ENCODE measurements around the gene MAP7D3. TPM values are rescaled to one million over a fixed set of nuclear protein-coding genes. Genes with fewer than 3 reads are reported as not detected.

Gene MAP7D3
- total and polyA plus RNA-seq, 2 donors (not counting 1 experiment from before 2014, with no cell fraction given): 19.0 to 30.7 TPM

- no peaks in the 10 kb centered on the region for H4K20me1 ChIP-seq (ENCODE audit: control insufficient read depth, extremely low read depth, insufficient read depth, low read length)
- no peaks in the 10 kb centered on the region for H3K36me3 ChIP-seq (ENCODE audit: control insufficient read depth, insufficient read depth, low read length)
- no peak overlapping the region for H3K4me3 ChIP-seq (replicated peaks in 1 of 4; ENCODE audit: control extremely low read depth in 1 of 4, insufficient read depth in 1 of 4, low read depth in 3 of 4, low read length in 4 of 4)
- no peak overlapping the region for H2AFZ ChIP-seq (ENCODE audit: low read length)
- H3K4me1 ChIP-seq (ENCODE audit: control insufficient read depth, extremely low read depth, insufficient read depth, low read length): peaks cover 10% of the 10 kb centered on the region
- no peaks in the 10 kb centered on the region for H3K79me2 ChIP-seq (ENCODE audit: control insufficient read depth, insufficient read depth, low read length)
- DNase-seq (ENCODE audit: low read depth in 2 of 2): peak in 1 of 2 donors; percentile 35
- H3K4me2 ChIP-seq (ENCODE audit: extremely low read depth, insufficient read depth, low read length): no peak overlapping the region
- TF ChIP-seq CTCF (conservative IDR thresholded peaks at IDR 0.05 in 1 of 2, IDR thresholded peaks at IDR 0.05 in 1 of 2; ENCODE audit: low read depth in 1 of 2, low read length in 2 of 2) (no peak), EZH2 (IDR thresholded peaks at IDR 0.05; ENCODE audit: low read length, missing control alignments) (no peak)
- H3K9me3 ChIP-seq (ENCODE audit: control insufficient read depth, insufficient read depth, low read depth, low read length): no peaks in the 10 kb centered on the region
- H3K27ac ChIP-seq (ENCODE audit: insufficient read depth, low read length): no peak overlapping the region
- H3K27me3 ChIP-seq (ENCODE audit: control insufficient read depth, insufficient read depth, low read length): no peaks in the 10 kb centered on the region
- no peak overlapping the region for H3K9ac ChIP-seq (ENCODE audit: insufficient read depth, low read length)
These were observed 53.2 kb downstream of the MAP7D3 start for GRCh38 chrX:136198010-136198409.

GRCh38 chrX:136196691-136197155, 54.5 kb downstream of the MAP7D3 start:
- Histone ChIP-seq H2AFZ (ENCODE audit: low read length) (no peak overlapping the region), H3K36me3 (ENCODE audit: control insufficient read depth, insufficient read depth, low read length) (no peaks in the 10 kb centered on the region), H3K9me3 (ENCODE audit: control insufficient read depth, insufficient read depth, low read depth, low read length) (no peaks in the 10 kb centered on the region), H3K4me2 (ENCODE audit: extremely low read depth, insufficient read depth, low read length) (no peak overlapping the region), H3K27ac (ENCODE audit: insufficient read depth, low read length) (no peak overlapping the region), H3K79me2 (ENCODE audit: control insufficient read depth, insufficient read depth, low read length) (no peaks in the 10 kb centered on the region), H3K27me3 (ENCODE audit: control insufficient read depth, insufficient read depth, low read length) (no peaks in the 10 kb centered on the region), H4K20me1 (ENCODE audit: control insufficient read depth, extremely low read depth, insufficient read depth, low read length) (no peaks in the 10 kb centered on the region), H3K4me1 (ENCODE audit: control insufficient read depth, extremely low read depth, insufficient read depth, low read length) (peaks cover 14% of the 10 kb centered on the region), H3K4me3 (replicated peaks in 1 of 4; ENCODE audit: control extremely low read depth in 1 of 4, insufficient read depth in 1 of 4, low read depth in 3 of 4, low read length in 4 of 4) (no peak overlapping the region), H3K9ac (ENCODE audit: insufficient read depth, low read length) (no peak overlapping the region)
- no peak for TF ChIP-seq EZH2 (IDR thresholded peaks at IDR 0.05; ENCODE audit: low read length, missing control alignments)
- no peak for TF ChIP-seq CTCF (conservative IDR thresholded peaks at IDR 0.05 in 1 of 2, IDR thresholded peaks at IDR 0.05 in 1 of 2; ENCODE audit: low read depth in 1 of 2, low read length in 2 of 2)
- DNase-seq (ENCODE audit: low read depth in 2 of 2): peak in 1 of 2 donors; percentile 41

GRCh38 chrX:136195247-136195646, 56.0 kb downstream of the MAP7D3 start:
- Histone ChIP-seq H3K4me3 (replicated peaks in 1 of 4; ENCODE audit: control extremely low read depth in 1 of 4, insufficient read depth in 1 of 4, low read depth in 3 of 4, low read length in 4 of 4) (no peak overlapping the region), H3K36me3 (ENCODE audit: control insufficient read depth, insufficient read depth, low read length) (no peaks in the 10 kb centered on the region), H3K27me3 (ENCODE audit: control insufficient read depth, insufficient read depth, low read length) (no peaks in the 10 kb centered on the region), H3K9ac (ENCODE audit: insufficient read depth, low read length) (no peak overlapping the region), H3K79me2 (ENCODE audit: control insufficient read depth, insufficient read depth, low read length) (no peaks in the 10 kb centered on the region), H2AFZ (ENCODE audit: low read length) (no peak overlapping the region), H3K4me1 (ENCODE audit: control insufficient read depth, extremely low read depth, insufficient read depth, low read length) (peaks cover 9% of the 10 kb centered on the region), H3K9me3 (ENCODE audit: control insufficient read depth, insufficient read depth, low read depth, low read length) (no peaks in the 10 kb centered on the region), H4K20me1 (ENCODE audit: control insufficient read depth, extremely low read depth, insufficient read depth, low read length) (no peaks in the 10 kb centered on the region), H3K4me2 (ENCODE audit: extremely low read depth, insufficient read depth, low read length) (no peak overlapping the region), H3K27ac (ENCODE audit: insufficient read depth, low read length) (no peak overlapping the region)
- no peak for TF ChIP-seq EZH2 (IDR thresholded peaks at IDR 0.05; ENCODE audit: low read length, missing control alignments)
- no peak for TF ChIP-seq CTCF (conservative IDR thresholded peaks at IDR 0.05 in 1 of 2, IDR thresholded peaks at IDR 0.05 in 1 of 2; ENCODE audit: low read depth in 1 of 2, low read length in 2 of 2)
- DNase-seq (ENCODE audit: low read depth in 2 of 2): no peak
